Body of pancreas (tissue), 4 donors: ENCODE measurements around the gene GALNTL6.

ENCODE experiments used
- CTCF ChIP-seq, 7 experiments: fragments of 450-650 bp in 4 of 7; fragments of 200-600 bp in 3 of 7; sonication (generic) in 3 of 7; IDR thresholded peaks; one replicate each; pipeline ENCODE4 v1.5.1; 2016 to 2019; ENCODE audit warnings: antibody characterized with exemption in 7 of 7
- POLR2A ChIP-seq, 3 donors: fragments of 450-650 bp; IDR thresholded peaks; one replicate each; pipeline ENCODE4 v1.6.1; 2016; ENCODE audit warnings: antibody characterized with exemption in 3 of 3, mild to moderate bottlenecking in 2 of 3

- no peak for TF ChIP-seq CTCF (IDR thresholded peaks at IDR 0.05)
- no peak for TF ChIP-seq POLR2A (IDR thresholded peaks at IDR 0.05)
These were observed 981.1 kb downstream of the GALNTL6 start for GRCh38 chr4:172794307-172794703.
